ENCODE measurements around the gene SEC24B.

DNA sequence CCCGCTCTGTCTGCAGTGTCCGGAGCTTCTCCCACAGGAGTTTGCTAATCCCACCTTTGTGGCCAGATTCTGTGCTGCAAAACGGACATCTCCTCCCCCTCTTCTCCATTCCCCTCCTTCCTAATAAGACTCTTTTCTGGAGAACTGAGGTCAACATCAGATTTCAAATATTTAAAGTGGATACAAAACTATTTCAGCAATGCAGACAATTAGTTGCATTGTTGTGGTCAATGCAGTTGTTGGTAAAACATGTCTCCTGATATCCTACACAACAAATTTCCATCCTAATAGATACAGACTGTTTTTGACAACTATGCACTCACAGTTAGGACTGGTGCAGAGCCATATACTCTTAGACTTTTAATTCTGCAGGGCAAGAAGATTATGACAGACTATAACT lies 121.4 kb downstream of the SEC24B start:
- TF ChIP-seq EZH2 (IDR thresholded peaks at IDR 0.05) (no peak), POLR2AphosphoS5 (IDR thresholded peaks at IDR 0.05; ENCODE audit: borderline replicate concordance, low read depth, low read length) (no peak)
